SK-N-SH treated with all-trans-retinoic acid at 6 μM for 48 hours (cell line): ENCODE data around the gene ZNF512.

Source experiments
- ATAC-seq: fragments of 200-7000 bp; cut with Tn5 transposase; 3 replicates; pipeline ENCODE4 v1.9.1; 2020; ENCODE audit warnings: mild to moderate bottlenecking, moderate library complexity
- ARNTL ChIP-seq: fragments of 450-650 bp; formaldehyde crosslinking; IDR thresholded peaks from 2 replicates; pipeline ENCODE4 v1.5.0; 2020; ENCODE audit warnings: low read depth, mild to moderate bottlenecking, moderate library complexity, borderline replicate concordance
- BACH2 ChIP-seq: fragments of 250-450 bp; sonication (Bioruptor Pico); IDR thresholded peaks from 2 replicates; pipeline ENCODE4 v1.9.0; 2021; ENCODE audit warnings: mild to moderate bottlenecking, borderline replicate concordance
- CSDC2 ChIP-seq: fragments of 250-450 bp; sonication (Bioruptor Pico); IDR thresholded peaks from 2 replicates; pipeline ENCODE4 v1.5.0; 2020; ENCODE audit warnings: mild to moderate bottlenecking, moderate library complexity
- CSRNP3 ChIP-seq: fragments of 250-450 bp; sonication (Bioruptor Pico); IDR thresholded peaks from 2 replicates; pipeline ENCODE4 v1.5.1; 2021; ENCODE audit warnings: mild to moderate bottlenecking, moderate library complexity
- ESRRG ChIP-seq: fragments of 250-450 bp; sonication (Bioruptor Pico); IDR thresholded peaks from 2 replicates; pipeline ENCODE4 v1.6.1; 2021; ENCODE audit warnings: mild to moderate bottlenecking
- GLIS3 ChIP-seq: fragments of 250-450 bp; sonication (Bioruptor Pico); IDR thresholded peaks from 2 replicates; pipeline ENCODE4 v1.5.0; 2020; ENCODE audit warnings: mild to moderate bottlenecking, moderate library complexity
- ISL1 ChIP-seq: fragments of 250-450 bp; sonication (Bioruptor Pico); IDR thresholded peaks from 2 replicates; pipeline ENCODE4 v2.1.2; 2022; ENCODE audit warnings: mild to moderate bottlenecking, moderate library complexity
- OSR1 ChIP-seq: fragments of 250-450 bp; sonication (Bioruptor Pico); IDR thresholded peaks from 2 replicates; pipeline ENCODE4 v1.8.0; 2022; ENCODE audit warnings: moderate library complexity, mild to moderate bottlenecking, inconsistent platforms
- PPARA ChIP-seq: fragments of 250-450 bp; sonication (Bioruptor Pico); IDR thresholded peaks from 2 replicates; pipeline ENCODE4 v1.5.0; 2020; ENCODE audit warnings: mild to moderate bottlenecking, borderline replicate concordance
- RARB ChIP-seq: fragments of 250-450 bp; sonication (Bioruptor Pico); IDR thresholded peaks from 2 replicates; pipeline ENCODE4 v1.8.0; 2021; ENCODE audit warnings: mild to moderate bottlenecking, moderate library complexity
- SNAI2 ChIP-seq: fragments of 250-450 bp; sonication (Bioruptor Pico); IDR thresholded peaks from 2 replicates; pipeline ENCODE4 v1.5.0; 2020; ENCODE audit warnings: mild to moderate bottlenecking, moderate library complexity
- TCF4 ChIP-seq: fragments of 250-450 bp; sonication (Bioruptor Pico); IDR thresholded peaks from 2 replicates; pipeline ENCODE4 v1.8.0; 2021; ENCODE audit warnings: mild to moderate bottlenecking, moderate library complexity, borderline replicate concordance
- TOX ChIP-seq: fragments of 250-450 bp; sonication (Bioruptor Pico); IDR thresholded peaks from 2 replicates; pipeline ENCODE4 v1.8.0; 2021; ENCODE audit warnings: mild to moderate bottlenecking, moderate library complexity, borderline replicate concordance
- ZC3H10 ChIP-seq: fragments of 250-450 bp; sonication (Bioruptor Pico); IDR thresholded peaks from 2 replicates; pipeline ENCODE4 v1.5.1; 2021; ENCODE audit warnings: mild to moderate bottlenecking, moderate library complexity
- ZFP3 ChIP-seq: fragments of 250-450 bp; sonication (Bioruptor Pico); IDR thresholded peaks from 2 replicates; pipeline ENCODE4 v1.5.0; 2020; ENCODE audit warnings: mild to moderate bottlenecking, moderate library complexity
- ZFP30 ChIP-seq: fragments of 450-650 bp; formaldehyde crosslinking; IDR thresholded peaks from 2 replicates; pipeline ENCODE4 v1.5.0; 2022; ENCODE audit warnings: mild to moderate bottlenecking, moderate library complexity
- ZNF565 ChIP-seq: fragments of 450-650 bp; formaldehyde crosslinking; conservative IDR thresholded peaks from 2 replicates; pipeline ENCODE4 v1.5.0; 2020; ENCODE audit warnings: low read depth, mild to moderate bottlenecking, moderate library complexity
- ZNF8 ChIP-seq: fragments of 450-650 bp; formaldehyde crosslinking; IDR thresholded peaks from 2 replicates; pipeline ENCODE4 v1.5.0; 2020; ENCODE audit warnings: mild to moderate bottlenecking, moderate library complexity
- TF ChIP-seq, protein P1 (sequence below): fragments of 250-450 bp; sonication (Bioruptor Pico); IDR thresholded peaks from 2 replicates; pipeline ENCODE4 v1.5.1; 2020; ENCODE audit warnings: low read depth, mild to moderate bottlenecking, moderate library complexity
- TF ChIP-seq, protein P2 (sequence below): fragments of 250-450 bp; sonication (Bioruptor Pico); IDR thresholded peaks from 2 replicates; pipeline ENCODE4 v1.8.0; 2021; ENCODE audit warnings: low read depth, mild to moderate bottlenecking, moderate library complexity, borderline replicate concordance
- TF ChIP-seq, protein P3 (sequence below): fragments of 250-450 bp; sonication (Bioruptor Pico); IDR thresholded peaks from 2 replicates; pipeline ENCODE4 v1.8.0; 2020; ENCODE audit warnings: mild to moderate bottlenecking, moderate library complexity, borderline replicate concordance
- TF ChIP-seq, protein P4 (sequence below): fragments of 250-450 bp; sonication (Bioruptor Pico); IDR thresholded peaks from 2 replicates; pipeline ENCODE4 v1.5.0; 2020; ENCODE audit warnings: mild to moderate bottlenecking, moderate library complexity

ZNF512 gene

DNA sequence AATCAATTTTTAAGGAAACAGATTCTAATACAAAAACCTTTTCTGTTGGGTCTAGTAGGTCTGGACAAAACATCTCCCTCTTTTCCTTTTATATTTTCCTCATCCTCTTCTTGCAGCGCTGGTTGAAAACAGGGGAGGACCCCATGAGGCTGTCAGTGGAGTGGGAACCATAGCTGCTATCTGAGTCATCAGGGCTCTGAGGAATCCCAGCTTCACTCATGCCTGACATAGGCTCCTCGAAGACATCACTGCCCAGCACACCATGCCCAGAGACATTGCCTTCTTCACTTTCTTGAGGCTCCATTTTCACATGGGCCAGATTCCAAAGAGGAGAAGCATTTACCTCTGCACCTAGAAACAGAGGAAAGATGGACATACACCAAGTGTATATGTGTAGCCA is 70.6 kb downstream of the ZNF512 start:
- TF ChIP-seq, protein P1, sequence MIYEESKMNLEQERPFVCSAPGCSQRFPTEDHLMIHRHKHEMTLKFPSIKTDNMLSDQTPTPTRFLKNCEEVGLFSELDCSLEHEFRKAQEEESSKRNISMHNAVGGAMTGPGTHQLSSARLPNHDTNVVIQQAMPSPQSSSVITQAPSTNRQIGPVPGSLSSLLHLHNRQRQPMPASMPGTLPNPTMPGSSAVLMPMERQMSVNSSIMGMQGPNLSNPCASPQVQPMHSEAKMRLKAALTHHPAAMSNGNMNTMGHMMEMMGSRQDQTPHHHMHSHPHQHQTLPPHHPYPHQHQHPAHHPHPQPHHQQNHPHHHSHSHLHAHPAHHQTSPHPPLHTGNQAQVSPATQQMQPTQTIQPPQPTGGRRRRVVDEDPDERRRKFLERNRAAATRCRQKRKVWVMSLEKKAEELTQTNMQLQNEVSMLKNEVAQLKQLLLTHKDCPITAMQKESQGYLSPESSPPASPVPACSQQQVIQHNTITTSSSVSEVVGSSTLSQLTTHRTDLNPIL = no peak
- no peak for TF ChIP-seq OSR1 (CRISPR knock-in tag)
- no peak for TF ChIP-seq ZNF8 (CRISPR knock-in tag)
- no peak for TF ChIP-seq GLIS3 (CRISPR knock-in tag)
- no peak for TF ChIP-seq PPARA
- no peak for TF ChIP-seq RARB (CRISPR knock-in tag)
- no peak for TF ChIP-seq TOX
- TF ChIP-seq, protein P2, sequence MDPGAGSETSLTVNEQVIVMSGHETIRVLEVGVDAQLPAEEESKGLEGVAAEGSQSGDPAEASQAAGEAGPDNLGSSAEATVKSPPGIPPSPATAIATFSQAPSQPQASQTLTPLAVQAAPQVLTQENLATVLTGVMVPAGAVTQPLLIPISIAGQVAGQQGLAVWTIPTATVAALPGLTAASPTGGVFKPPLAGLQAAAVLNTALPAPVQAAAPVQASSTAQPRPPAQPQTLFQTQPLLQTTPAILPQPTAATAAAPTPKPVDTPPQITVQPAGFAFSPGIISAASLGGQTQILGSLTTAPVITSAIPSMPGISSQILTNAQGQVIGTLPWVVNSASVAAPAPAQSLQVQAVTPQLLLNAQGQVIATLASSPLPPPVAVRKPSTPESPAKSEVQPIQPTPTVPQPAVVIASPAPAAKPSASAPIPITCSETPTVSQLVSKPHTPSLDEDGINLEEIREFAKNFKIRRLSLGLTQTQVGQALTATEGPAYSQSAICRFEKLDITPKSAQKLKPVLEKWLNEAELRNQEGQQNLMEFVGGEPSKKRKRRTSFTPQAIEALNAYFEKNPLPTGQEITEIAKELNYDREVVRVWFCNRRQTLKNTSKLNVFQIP (CRISPR knock-in tag) = no peak
- no peak for TF ChIP-seq ZNF565 (CRISPR knock-in tag)
- no peak for TF ChIP-seq ZFP3 (CRISPR knock-in tag)
- TF ChIP-seq SNAI2 = no peak
- TF ChIP-seq, protein P3, sequence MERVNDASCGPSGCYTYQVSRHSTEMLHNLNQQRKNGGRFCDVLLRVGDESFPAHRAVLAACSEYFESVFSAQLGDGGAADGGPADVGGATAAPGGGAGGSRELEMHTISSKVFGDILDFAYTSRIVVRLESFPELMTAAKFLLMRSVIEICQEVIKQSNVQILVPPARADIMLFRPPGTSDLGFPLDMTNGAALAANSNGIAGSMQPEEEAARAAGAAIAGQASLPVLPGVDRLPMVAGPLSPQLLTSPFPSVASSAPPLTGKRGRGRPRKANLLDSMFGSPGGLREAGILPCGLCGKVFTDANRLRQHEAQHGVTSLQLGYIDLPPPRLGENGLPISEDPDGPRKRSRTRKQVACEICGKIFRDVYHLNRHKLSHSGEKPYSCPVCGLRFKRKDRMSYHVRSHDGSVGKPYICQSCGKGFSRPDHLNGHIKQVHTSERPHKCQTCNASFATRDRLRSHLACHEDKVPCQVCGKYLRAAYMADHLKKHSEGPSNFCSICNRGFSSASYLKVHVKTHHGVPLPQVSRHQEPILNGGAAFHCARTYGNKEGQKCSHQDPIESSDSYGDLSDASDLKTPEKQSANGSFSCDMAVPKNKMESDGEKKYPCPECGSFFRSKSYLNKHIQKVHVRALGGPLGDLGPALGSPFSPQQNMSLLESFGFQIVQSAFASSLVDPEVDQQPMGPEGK (CRISPR knock-in tag) = no peak
- TF ChIP-seq, protein P4, sequence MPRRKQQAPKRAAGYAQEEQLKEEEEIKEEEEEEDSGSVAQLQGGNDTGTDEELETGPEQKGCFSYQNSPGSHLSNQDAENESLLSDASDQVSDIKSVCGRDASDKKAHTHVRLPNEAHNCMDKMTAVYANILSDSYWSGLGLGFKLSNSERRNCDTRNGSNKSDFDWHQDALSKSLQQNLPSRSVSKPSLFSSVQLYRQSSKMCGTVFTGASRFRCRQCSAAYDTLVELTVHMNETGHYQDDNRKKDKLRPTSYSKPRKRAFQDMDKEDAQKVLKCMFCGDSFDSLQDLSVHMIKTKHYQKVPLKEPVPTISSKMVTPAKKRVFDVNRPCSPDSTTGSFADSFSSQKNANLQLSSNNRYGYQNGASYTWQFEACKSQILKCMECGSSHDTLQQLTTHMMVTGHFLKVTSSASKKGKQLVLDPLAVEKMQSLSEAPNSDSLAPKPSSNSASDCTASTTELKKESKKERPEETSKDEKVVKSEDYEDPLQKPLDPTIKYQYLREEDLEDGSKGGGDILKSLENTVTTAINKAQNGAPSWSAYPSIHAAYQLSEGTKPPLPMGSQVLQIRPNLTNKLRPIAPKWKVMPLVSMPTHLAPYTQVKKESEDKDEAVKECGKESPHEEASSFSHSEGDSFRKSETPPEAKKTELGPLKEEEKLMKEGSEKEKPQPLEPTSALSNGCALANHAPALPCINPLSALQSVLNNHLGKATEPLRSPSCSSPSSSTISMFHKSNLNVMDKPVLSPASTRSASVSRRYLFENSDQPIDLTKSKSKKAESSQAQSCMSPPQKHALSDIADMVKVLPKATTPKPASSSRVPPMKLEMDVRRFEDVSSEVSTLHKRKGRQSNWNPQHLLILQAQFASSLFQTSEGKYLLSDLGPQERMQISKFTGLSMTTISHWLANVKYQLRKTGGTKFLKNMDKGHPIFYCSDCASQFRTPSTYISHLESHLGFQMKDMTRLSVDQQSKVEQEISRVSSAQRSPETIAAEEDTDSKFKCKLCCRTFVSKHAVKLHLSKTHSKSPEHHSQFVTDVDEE (CRISPR knock-in tag) = no peak
- no peak for TF ChIP-seq CSDC2 (CRISPR knock-in tag)
- no peak for TF ChIP-seq TCF4 (CRISPR knock-in tag)
- TF ChIP-seq CSRNP3 = no peak
- TF ChIP-seq ESRRG = no peak
- TF ChIP-seq BACH2 (CRISPR knock-in tag) = no peak
- TF ChIP-seq ZFP30 (CRISPR knock-in tag) = no peak
- peak; percentile 53 for ATAC-seq

DNA sequence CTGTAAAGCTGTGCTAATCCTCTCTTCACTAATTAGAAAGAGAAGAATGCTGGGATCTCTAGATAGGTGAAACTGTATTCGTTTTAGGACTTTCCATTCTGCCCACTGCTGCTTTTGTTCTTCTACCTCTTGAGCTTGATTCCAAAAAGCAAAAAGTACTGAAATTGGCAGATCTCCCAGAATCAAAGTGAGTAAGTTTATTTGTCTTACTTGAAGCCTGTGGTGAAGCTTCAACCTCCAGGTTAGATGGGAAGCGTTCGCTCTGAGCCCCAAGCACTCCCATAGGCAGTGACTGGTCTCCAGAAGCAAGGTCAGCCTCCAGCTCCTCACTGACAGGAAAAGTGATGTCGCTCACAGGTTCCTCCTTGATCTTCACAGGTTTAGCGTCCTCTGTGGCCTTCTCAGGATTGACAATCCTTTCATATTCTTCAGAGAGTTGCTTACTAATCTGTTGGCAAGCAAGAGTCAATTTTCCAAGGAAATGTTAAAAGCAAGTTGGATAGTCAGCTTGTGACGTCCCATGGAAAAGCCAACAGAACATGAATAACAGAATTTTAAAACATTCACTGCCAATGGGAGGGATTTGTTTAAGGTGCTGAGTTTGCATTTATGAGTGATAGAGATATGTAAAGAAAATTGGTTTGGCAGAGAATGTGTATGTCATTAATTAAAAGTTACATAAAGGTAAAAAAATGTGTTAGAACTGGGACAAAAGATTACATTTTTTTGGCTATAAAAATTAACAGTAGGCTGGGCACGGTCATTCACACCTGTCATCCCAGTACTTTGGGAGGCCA is 72.5 kb downstream of the ZNF512 start:
- ATAC-seq = no peak
- no peak for TF ChIP-seq BACH2 (CRISPR knock-in tag)
- TF ChIP-seq, protein P4 (CRISPR knock-in tag) = no peak
- TF ChIP-seq ZFP3 (CRISPR knock-in tag) = no peak
- no peak for TF ChIP-seq CSRNP3
- TF ChIP-seq ZC3H10 (CRISPR knock-in tag) = no peak
- no peak for TF ChIP-seq ARNTL
- no peak for TF ChIP-seq CSDC2 (CRISPR knock-in tag)
- no peak for TF ChIP-seq ISL1
- no peak for TF ChIP-seq ZNF8 (CRISPR knock-in tag)
- TF ChIP-seq RARB (CRISPR knock-in tag) = no peak
- no peak for TF ChIP-seq TCF4 (CRISPR knock-in tag)
- TF ChIP-seq ESRRG = no peak
- TF ChIP-seq GLIS3 (CRISPR knock-in tag) = no peak
- no peak for TF ChIP-seq SNAI2
- TF ChIP-seq, protein P2 (CRISPR knock-in tag) = no peak
